HG03103 (cell line): ENCODE measurements around the gene JUN.
A peak's percentile ranks its signal among the peaks of the same experiment; 100 is the strongest.

ENCODE experiments used
- ATAC-seq: cut with Tn5 transposase; IDR thresholded peaks from one replicate; pipeline ENCODE4 v1.9.1; 2021; ENCODE audit warnings: low read depth; ENCODE audit not compliant: unreplicated experiment

The JUN gene

GRCh38 chr1:58784758-58785441 lies 1.1 kb upstream of the JUN start:
- no peak for ATAC-seq

DNA sequence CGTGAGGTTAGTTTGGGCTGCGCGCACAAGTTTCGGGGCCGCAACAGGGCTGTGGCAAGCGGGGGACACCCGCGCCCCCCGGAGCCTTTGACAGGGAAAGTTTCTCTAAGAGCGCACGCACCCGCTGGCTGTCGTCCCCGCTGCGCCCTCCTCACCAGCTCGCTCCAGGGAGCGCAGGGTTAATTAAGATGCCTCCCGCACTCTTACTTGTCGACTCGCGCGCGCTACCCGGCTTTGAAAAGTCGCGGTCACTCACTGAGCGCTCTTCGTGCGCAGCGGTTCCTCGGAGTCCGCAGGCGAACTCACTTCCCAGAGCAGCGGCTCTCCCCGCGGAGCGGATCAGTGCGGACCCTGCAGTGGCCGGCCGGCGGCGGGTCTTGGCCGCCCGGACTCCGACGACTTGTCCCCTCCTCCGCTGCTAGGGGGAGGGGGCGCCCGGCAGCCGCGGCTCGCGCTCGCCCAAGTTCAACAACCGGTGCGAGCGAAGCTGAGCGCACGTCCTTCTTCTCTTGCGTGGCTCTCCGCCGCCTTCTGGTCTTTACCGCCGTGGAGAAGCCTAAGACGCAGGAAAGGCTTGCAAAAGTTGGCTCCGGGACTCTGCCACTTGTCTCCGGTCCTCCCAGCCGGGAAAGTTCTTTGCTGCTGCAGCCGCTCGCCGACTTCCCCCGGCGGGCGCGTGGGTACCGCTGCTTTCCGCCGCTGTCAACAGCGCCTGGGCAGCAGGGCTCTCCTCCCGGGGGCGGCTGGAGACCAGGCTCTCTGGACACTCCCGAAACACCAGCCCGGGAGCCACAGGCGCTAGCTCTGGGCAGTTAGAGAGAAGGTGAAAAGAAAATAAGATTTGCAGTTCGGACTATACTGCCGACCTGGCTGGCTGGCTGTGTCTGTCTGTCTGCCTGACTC lies 506 bp downstream of the JUN start:
- ATAC-seq, result peak; percentile 5

DNA sequence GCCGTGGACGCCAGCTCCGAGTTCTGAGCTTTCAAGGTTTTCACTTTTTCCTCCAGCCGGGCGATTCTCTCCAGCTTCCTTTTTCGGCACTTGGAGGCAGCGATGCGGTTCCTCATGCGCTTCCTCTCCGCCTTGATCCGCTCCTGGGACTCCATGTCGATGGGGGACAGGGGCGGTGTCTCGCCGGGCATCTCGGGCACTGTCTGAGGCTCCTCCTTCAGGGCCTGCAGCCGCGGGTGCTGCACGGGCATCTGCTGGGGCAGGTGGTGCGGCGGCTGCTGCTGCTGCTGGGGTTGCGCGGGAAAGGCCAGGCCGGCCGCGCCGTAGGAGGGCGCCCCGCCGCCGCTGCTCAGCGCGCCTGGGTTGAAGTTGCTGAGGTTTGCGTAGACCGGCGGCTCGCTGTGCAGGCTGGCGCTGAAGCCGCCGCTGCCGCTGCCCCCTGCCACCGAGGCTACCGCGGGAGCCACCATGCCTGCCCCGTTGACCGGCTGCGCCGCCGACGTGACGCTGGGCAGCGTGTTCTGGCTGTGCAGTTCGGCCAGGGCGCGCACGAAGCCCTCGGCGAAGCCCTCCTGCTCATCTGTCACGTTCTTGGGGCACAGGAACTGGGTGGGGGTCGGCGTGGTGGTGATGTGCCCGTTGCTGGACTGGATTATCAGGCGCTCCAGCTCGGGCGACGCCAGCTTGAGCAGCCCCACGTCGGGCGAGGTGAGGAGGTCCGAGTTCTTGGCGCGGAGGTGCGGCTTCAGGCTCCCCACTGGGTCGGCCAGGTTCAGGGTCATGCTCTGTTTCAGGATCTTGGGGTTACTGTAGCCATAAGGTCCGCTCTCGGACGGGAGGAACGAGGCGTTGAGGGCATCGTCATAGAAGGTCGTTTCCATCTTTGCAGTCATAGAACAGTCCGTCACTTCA lies 1.4 kb downstream of the JUN start:
- ATAC-seq, result no peak

- no peak for ATAC-seq
These were observed 2.2 kb downstream of the JUN start for GRCh38 chr1:58781541-58782177.

GRCh38 chr1:58780836-58781452 lies 2.9 kb downstream of the JUN start:
- no peak for ATAC-seq

DNA sequence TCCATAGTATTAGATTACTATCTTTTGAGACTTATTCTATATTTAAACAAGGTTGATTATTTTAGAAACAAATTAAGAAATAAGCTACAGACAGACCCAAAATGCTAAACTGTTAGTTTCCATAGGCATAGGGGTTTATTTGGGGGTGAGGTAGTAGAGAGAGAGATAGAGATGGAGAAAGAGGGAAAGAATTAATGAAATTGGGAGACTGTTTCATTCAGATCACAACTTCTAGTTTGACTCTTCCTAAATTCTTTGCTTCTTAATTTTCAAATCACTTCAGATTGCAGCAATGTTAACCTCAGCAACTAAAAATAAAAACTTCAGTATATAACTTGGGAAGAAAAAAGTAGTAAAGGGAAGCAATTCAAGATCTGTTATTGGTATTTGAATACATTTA lies 3.4 kb downstream of the JUN start:
- no peak for ATAC-seq

DNA sequence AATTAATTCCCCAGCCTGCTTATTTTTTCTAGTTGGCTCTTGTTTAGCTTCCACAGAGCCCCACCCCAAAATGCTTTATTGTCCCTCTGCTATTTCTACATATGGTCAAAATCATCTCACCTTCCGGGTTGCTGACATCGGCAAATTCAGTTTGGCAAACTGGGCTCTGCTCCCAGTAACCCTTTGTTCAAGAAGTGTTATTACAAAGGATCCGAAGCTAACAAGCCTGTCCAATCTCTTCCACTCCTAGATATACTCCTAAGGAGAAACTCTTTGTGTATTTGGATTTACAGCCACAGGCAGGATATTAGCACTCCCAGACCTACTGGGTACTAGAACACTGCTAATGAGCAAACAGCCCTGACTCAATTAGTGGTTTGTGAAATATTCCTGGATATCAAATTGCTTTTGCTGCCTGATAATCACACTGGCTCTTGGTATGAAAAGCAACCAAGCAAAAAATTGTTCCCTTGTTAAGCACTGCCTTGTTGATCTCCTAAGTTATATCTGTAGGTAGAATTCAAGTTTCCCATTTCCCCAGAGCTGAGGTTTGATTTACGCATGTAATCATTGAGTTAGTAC lies 4.0 kb downstream of the JUN start:
- ATAC-seq, result no peak

GRCh38 chr1:58779059-58779754 lies 4.6 kb downstream of the JUN start:
- no peak for ATAC-seq

DNA sequence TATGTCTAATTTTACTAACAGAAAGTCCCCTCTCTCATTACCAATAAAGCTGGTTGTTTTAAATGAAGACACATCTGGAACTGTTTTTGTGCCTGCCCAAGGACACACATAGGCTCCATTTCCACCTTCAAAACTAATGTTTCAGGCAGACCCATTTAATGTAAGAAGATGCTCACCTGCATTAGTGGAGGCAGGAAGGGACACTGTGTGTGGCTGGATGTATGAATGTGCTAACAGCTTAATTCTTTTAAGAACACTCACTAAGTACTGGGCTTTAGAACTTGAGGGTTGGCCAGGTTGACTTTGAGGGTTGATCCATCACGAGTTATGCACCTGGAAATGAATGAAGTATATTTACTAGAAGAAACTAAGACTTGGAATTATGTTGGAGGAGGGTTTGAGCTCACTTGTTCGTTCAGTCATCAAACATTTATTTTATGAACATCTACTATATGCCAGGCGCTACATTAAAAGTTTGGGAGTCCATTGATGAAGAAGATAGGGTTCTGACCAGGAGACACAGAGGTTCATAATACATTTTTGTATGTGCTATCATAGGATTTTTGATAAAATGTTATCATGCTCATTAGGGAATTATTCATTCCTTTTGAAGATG lies 5.4 kb downstream of the JUN start:
- ATAC-seq, result no peak

- ATAC-seq, result no peak
These were observed 9.8 kb downstream of the JUN start for GRCh38 chr1:58774027-58774426.

- peak; percentile 73 for ATAC-seq
These were observed 10.4 kb downstream of the JUN start for GRCh38 chr1:58773406-58773840.

- ATAC-seq, result no peak
These were observed 14.0 kb downstream of the JUN start for GRCh38 chr1:58769809-58770320.

DNA sequence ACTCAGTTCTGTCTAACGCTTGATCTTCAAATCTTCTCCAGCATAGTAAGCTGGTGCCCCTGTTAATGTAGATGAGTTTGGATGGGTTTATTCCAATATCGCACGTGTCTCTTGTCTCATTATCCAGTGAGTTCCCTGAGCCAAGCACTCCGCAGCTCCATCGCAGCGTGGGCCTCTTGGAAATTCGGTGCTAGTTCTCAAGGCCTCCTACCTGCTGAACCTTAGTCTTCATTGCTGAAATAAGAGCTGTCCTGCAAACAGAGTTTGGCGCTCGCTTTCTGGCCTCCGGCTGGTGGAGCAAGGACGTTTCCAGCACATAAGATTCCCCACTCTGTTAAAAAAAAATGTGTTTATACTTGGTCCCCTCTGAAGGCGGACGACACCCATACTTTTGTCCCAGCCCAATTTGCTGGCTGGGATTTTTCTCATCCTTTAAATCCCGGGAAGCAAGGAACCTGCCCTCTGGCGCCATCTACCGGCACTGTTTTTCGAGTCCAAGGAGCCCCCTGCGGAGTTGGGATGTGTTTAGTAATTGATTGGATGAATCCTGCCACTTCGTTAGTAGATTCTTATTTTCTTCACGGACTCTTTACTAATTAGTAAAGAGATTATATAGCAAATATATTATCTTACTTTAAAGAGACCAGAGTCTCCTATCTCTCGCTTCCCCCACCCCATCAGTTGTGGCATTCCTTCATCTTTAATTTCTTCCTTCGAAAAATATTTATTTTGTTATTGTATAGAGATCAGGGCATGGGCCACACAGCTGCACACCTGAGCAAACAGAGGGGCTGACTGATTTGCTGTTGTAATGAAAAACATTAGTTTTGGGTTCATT lies 14.7 kb downstream of the JUN start:
- no peak for ATAC-seq

DNA sequence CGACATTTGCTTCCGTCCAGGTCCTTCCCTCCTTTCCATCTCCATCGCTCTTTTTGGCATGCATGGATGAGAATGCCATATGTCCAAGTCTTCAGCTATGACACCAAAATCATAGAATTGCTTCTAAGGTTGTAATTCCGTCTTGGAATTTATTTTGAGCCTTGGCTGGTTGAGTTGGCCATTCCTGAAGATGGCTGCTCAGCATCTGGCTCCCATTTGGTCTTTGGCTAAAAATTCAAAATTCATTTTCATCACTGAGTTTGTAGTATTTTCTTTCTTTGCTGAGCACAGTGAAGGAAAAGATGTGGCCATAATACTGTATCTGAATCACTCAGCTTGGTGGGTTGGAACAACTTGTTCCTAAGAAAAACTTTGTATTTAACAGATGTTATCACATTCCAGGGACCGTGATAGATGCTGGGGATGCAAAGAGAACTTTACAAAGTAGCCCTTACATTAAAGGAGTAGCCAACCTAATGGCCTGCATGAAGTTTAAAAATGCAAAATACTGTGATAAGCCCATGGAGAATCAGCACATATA lies 15.6 kb downstream of the JUN start:
- no peak for ATAC-seq

DNA sequence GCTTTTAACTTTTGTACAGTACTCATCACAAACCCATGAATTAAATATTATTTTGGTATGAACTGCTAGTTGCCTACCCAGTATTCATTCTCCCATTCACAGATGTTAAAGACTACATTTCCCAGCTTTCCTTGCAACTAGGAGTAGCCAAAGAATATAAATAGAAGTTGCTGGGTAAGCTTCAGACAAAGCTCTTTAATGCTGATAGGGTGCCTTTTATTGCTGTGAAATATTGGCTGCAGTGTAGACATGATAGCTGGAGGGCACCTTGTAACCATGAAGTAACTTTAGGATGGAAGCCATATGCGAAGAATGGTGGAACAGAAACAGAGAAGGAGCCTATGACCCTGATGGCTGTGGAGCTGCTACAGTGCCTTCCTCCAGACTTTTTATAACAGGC lies 16.7 kb downstream of the JUN start:
- no peak for ATAC-seq

GRCh38 chr1:58765441-58765840 lies 18.4 kb downstream of the JUN start:
- ATAC-seq, result no peak

GRCh38 chr1:58765006-58765405 lies 18.8 kb downstream of the JUN start:
- ATAC-seq, result no peak
